NOMO-1 treated with DMSO at 0.1 percent for 48 hours (cell line): ENCODE measurements around the gene RPN2.
A peak's percentile ranks its signal among the peaks of the same experiment; 100 is the strongest.
"Not testable (repeated sequence)": the region's sequence is repeated elsewhere in the genome, so short reads cannot be mapped to it uniquely, and the experiment has no call there.

Experiments
- DNase-seq: peaks from one replicate; lab custom pipeline; 2025; ENCODE audit not compliant: unreplicated experiment; lab: John Stamatoyannopoulos, UW

RPN2 gene

DNA sequence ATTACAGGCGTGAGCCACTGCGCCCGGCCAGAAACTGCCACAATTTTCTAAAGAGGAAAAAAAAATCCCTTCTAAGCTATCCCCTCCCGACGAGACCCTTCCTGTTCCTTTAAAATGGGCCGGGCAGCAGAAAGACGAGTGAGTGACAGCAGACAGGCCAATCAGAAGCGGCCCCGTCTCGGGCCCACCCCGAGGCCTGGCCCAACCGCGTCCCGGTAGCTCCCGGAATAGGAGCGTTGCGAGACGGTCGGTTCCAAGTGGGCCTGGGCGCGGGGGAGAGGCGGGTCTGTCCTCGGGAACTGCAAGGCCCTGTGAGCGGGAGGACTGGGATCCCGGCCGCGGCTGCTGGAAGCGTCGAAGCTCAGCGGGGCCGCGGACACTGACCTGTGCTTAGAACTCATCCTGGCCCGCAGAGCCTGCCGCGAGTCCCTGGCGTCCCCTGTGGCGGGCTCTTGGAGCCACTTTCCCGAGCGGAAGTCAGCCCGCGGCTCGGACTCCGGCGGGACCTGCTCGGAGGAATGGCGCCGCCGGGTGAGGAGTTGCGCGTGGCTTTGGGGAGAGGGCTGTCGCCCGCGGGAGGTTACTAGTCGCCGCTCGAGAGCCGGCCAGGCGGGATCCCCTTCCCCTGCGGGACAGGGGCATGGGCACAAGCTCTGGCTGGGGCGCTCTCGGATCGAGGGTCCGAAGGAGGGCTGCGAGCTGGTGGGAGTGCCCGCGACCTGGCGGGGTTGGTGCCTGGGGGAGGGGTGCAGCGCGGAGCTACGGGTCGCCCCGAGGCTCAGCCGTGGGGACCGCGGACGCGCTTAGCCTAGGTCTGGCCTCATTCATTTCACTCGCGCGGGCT lies at the start of gene RPN2, which contains the start of gene MROH8:
TSS of gene RPN2 (plus strand) at position 492 of the 844 bp plus-strand sequence. CDS start at position 519, 27 bp downstream.
TSS of gene MROH8 (minus strand) at position 710 of the 844 bp plus-strand sequence.
- peak; percentile 96 for DNase-seq

DNA sequence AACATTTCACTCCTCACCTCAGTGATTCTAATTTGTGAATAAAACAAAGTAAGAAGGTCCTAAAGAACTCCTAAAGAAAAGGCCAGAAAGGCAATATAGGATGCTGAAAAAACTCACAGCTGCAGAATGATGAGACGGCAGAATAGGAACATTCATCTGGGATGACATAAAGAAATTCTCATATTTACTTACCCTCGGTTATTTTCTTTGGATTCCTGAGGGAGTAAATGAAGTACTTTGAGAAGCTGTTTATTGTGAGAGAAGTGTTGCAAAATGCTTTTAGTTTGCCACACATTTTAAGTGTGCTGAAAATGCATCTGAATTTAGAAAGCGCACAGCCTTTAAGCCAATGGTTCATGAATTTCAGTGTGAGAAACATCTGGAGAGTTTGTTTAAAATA lies 47.6 kb upstream of the RPN2 start:
- DNase-seq = no peak

- DNase-seq = no peak
Measured at GRCh38 chr20:37133952-37134351, 45.2 kb upstream of the RPN2 start.

DNA sequence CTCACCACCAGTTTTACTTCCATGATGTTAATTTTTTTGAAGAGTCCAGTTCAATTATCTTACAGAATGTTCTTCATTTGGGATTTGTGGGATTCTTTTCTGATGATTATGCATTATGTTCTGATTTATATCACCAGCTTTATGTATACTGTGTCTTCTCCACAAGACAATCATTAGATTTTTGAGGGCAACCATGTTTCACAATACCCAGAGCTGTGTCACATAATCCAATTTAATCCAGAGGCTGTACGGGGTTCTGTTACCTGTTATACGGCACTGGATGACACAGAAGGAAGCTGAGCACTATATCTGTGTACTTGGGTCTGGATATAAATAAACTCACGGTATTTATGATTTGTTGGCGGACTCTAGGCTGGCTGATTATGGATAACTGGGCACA lies 41.6 kb upstream of the RPN2 start:
- no peak for DNase-seq

- DNase-seq = no peak
Measured at GRCh38 chr20:37142708-37143107, 36.4 kb upstream of the RPN2 start.

DNA sequence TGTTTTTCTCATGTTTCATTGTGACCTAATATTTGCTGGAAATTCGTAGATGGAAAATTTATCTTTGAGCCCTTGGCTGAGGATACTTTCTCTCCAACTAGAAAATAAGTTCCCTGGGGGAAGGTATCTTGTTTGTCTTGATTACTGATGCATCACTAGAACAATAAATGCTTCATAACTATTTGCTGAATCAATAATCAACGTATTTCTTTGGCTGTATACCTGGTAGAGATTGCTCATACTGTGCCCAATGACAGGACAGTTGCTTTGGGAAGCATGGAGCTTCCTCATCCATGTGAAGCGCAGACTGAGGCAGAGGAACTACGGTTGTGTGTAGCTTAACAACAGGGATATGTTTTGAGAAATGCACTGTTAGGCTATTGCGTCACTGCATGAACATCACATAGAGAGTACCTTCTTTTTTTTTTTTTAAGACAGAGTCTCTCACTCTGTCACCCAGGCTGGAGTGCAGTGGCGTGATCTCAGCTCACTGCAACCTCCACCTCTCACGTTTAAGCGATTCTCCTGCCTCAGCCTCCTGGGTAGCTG lies 34.2 kb upstream of the RPN2 start:
- peak; percentile 27 for DNase-seq

- DNase-seq = no peak
Measured at GRCh38 chr20:37147250-37147649, 31.9 kb upstream of the RPN2 start.

GRCh38 chr20:37150864-37151263 lies 28.3 kb upstream of the RPN2 start:
- DNase-seq = not testable (repeated sequence)

DNA sequence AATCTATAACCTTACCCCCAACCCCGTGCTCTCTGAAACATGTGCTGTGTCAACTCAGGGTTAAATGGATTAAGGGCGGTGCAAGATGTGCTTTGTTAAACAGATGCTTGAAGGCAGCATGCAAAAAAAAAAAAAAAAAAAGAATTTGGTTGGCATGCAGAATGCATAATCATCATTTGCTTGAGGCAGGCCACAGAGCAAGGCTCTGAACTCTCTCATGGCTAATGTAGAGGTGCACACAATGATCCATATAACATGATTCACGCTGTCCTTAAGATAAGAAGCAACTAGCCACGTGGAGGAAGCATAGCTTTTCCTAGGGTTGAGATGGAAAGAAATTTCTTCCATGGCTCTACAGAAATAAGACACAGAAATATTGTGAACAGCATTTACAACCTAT lies 27.6 kb upstream of the RPN2 start:
- no peak for DNase-seq

- DNase-seq = peak; percentile 80
Measured at GRCh38 chr20:37152284-37152683, 26.8 kb upstream of the RPN2 start.

DNA sequence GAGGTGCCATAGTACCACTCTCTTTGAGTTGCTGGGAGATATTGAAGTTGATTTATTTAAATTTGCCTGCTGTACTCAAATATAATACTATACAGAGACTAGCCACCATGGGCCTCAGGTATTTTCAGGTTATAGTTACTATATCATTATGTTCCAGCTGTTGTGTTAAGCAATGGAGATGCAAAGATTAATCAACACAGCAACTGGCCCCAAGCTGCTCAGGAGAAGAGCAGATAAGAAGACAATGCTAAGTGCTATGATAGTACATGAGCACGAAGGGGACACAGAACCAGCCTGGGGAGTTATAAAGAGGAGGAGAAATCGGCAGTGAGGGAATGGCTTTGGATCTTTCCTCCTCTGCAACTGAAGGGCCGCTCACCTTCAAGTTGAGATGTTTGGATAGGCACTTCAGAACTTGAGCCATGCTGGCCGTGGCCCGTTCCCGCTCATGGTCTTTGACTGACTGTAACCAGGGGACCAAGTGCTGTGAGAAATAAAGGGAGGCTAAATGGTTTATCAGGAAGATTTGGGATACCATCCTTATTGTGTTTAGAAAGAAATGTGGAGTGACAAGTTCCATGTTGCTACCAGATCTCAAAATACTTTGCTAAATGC lies 24.3 kb upstream of the RPN2 start:
- no peak for DNase-seq

- DNase-seq = no peak
Measured at GRCh38 chr20:37155987-37156386, 23.1 kb upstream of the RPN2 start.

GRCh38 chr20:37158248-37158647 lies 20.9 kb upstream of the RPN2 start:
- no peak for DNase-seq

DNA sequence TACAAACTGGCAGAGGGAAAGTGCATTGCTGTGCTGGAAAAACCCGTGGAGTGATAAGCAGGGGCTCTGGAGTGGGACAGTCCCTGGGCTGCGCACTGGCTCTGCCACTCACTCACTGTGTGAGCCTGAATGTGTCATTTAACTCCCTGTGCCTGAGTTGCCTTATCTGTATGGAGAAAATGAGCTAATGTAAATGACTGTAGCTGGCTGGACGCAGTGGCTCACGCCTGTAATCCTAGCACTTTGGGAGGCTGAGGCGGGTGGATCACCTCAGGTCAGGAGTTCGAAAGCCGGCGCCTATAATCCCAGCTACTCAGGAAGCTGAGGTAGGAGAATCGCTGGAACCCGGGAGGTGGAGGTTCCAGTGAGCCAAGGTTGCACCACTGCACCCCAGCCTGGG lies 18.4 kb upstream of the RPN2 start:
- no peak for DNase-seq

- no peak for DNase-seq
Measured at GRCh38 chr20:37161830-37162549, 17.1 kb upstream of the RPN2 start.

DNA sequence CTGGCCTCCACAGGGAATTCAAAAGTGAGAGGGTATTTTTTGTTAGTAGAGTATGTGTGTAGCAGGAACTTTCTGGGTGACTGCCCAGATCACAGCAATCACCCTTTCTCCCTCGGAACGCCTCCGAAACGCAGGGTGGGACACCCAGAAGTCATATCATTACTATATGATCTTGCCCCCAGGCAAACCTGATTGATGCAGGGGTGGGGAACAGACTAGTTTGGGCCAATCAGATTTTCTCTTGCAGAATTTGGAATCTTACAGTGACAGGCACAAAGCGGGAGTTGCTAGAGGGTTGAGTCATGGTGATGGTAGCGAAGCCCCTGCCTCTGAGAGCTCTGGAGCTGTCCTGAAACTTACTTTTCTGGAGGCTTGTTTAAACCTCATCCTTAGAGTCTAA lies 16.5 kb upstream of the RPN2 start:
- no peak for DNase-seq

DNA sequence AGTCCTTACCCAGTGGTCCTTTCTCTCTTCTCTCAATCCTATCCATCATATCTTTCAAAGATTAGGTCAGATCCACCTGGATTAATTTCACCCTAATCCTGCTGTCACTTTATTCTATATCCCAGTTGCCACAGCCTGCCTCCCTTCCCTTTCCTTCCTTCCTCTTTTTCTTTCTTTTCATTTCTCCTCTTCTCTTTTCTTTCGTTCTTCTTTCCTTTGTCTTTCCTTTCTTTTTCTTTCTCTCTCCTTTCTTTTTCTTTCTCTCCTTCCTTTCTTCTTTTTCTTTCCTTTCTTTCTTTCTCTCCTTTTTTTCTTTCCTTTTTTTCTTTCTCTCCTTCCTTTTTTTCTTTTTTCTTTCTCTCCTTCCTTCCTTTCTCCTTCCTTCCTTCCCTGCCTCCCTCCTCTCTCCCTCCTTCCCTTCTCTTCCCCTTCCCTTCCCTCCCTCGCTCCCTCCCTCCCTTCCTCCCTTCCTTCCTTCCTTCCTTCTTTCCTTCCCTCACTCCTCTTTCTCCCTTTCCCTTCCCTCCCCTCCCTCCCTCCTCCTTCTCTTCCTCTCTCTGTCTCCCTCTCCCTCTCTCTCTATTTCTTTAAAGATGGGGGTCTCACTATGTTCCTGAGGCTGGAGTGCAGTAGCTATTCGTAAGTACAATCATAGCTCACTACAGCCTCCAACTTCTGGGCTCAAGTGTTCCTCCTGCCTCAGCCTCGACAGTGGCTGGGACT lies 15.1 kb upstream of the RPN2 start:
- no peak for DNase-seq

GRCh38 chr20:37165031-37165430 lies 14.1 kb upstream of the RPN2 start:
- DNase-seq = no peak

- no peak for DNase-seq
Measured at GRCh38 chr20:37166867-37167266, 12.3 kb upstream of the RPN2 start.

DNA sequence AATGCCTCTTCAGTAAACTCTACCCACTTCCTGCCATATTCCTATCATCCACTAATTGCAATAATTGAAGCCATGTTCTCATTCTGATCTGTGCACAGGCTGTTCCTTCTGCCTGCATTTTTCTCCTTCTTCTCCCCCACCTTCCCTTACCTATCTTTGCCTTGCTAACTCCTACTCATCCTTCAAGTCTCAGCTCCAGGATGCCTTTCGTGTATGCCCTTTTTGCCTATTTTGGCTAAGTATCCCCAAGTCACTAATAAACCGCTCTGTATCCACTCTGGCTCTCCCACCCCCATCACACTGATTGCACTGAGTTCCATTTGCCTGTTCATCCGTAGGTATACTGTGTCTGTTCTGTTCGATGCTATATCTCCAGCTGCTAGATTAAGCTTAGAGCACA lies 6.3 kb upstream of the RPN2 start:
- DNase-seq = no peak
